Activated CD4-positive, alpha-beta T cell treated with anti-CD3 and anti-CD28 coated beads for 36 hours (primary cell): ENCODE measurements around the gene PCDHGA4. TPM values are rescaled to one million over a fixed set of nuclear protein-coding genes. Genes with fewer than 3 reads are reported as not detected.
A peak's percentile ranks its signal among the peaks of the same experiment; 100 is the strongest.

Experiments
- ATAC-seq: fragments of 200-7000 bp; cut with Tn5 transposase; one replicate; pipeline ENCODE4 v1.10.0; 2021; ENCODE audit warnings: mild to moderate bottlenecking, moderate library complexity
- CTCF ChIA-PET: fragments of 350-600 bp; sonication (Branson Sonifier 250); formaldehyde crosslinking; loops from one replicate; lab custom pipeline; 2021; ENCODE audit warnings: antibody characterized with exemption; lab: Charles Lee
- POLR2A ChIA-PET: fragments of 350-600 bp; sonication (Branson Sonifier 250); formaldehyde crosslinking; loops from one replicate; lab custom pipeline; 2021; ENCODE audit warnings: antibody characterized with exemption, inconsistent platforms; lab: Charles Lee
- DNase-seq: peaks from one replicate; pipeline ENCODE4 v3.0.0-alpha.2; 2020
- H3K27ac Mint-ChIP-seq: one replicate; pipeline ENCODE4 v1.8.0; 2021; ENCODE audit warnings: mixed read lengths
- H3K27me3 Mint-ChIP-seq: one replicate; pipeline ENCODE4 v1.8.0; 2021; ENCODE audit warnings: mixed read lengths
- H3K36me3 Mint-ChIP-seq: one replicate; pipeline ENCODE4 v1.8.0; 2021; ENCODE audit warnings: low read depth, mixed read lengths
- H3K4me1 Mint-ChIP-seq: one replicate; pipeline ENCODE4 v1.8.0; 2021; ENCODE audit warnings: mixed read lengths
- H3K4me3 Mint-ChIP-seq: one replicate; pipeline ENCODE4 v1.8.0; 2021; ENCODE audit warnings: mild to moderate bottlenecking, moderate library complexity, mixed read lengths
- H3K9me3 Mint-ChIP-seq: one replicate; pipeline ENCODE4 v1.8.0; 2021; ENCODE audit warnings: low read depth, mixed read lengths
- intact Hi-C, 2 experiments: fragments of 100-400 bp; cut with DNase I in 1 of 2; cut with micrococcal nuclease in 1 of 2; formaldehyde crosslinking; loops; one replicate each; pipeline versions ENCODE4 v1.14.2 to v1.15.1; 2022 to 2024; cut with DNase I, micrococcal nuclease
- total RNA-seq, 2 experiments: library from RNA; stranded (reverse); gene quantifications; one replicate each; pipeline ENCODE4 v1.2.3, GENCODE V29; 2021

PCDHGA4 gene
- total RNA-seq, 2 experiments from 2014 or later, result 0.11 TPM

DNA sequence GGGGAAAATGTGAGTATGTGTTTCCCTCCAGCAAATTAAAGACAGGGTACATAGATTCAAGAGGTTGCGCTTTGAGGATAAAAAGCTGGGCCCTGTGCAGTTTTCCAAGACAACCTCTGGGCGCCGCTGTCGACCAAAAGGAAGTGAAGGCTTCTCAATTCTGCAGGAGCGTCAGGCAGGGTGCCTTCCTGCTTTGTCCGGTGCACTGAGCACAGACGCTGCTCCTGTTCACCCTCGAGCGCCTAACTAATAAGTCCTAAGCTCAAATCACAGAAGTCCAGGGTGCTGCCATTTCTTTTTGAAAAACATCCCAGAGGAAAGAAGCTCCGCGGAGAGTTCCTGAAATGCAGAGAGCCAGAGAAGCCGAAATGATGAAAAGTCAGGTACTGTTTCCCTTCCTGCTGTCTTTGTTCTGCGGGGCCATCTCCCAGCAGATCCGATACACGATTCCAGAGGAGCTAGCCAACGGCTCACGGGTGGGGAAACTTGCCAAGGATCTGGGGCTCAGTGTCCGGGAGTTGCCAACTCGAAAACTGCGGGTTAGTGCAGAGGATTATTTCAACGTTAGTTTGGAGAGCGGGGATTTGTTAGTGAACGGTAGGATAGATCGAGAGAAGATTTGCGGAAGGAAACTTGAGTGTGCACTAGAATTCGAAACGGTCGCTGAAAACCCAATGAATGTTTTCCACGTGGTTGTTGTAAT, 4.8 kb upstream of the PCDHGA4 start, which contains the start of gene PCDHGB1:
Gene PCDHGB1, plus strand, starts transcription at position 183 of the 703 bp plus-strand sequence. Its CDS starts 162 bp downstream, at position 345.
- H3K4me1 Mint-ChIP-seq, result no peaks in the 10 kb centered on the region
- peaks cover 17% of the 10 kb centered on the region for H3K36me3 Mint-ChIP-seq
- ChIA-PET CTCF (interaction anchor here (0.7 to 1.6 kb wide), 6 partner anchors 12 to 208 kb away, joined by 3 to 6 read pairs (median 4); partner anchors contain the start of genes PCDHGA10, PCDHGA12, PCDHGA2 and PCDHGB3), POLR2A (no interaction called here)
- ATAC-seq (peak; percentile 71), DNase-seq (peak; percentile 68)
- H3K9me3 Mint-ChIP-seq, result peaks cover 20% of the 10 kb centered on the region
- intact Hi-C loops, result loop anchor here (1.0 to 10.0 kb wide), 2 partner anchors 12 to 245 kb away; partner anchors contain the start of gene PCDHB3 (in 1 of the 2)
- peaks cover 63% of the 10 kb centered on the region for H3K27me3 Mint-ChIP-seq
- peak within 1 kb of the TSS; percentile 31 for H3K4me3 Mint-ChIP-seq
- H3K27ac Mint-ChIP-seq, result no peak within 1 kb of the TSS

DNA sequence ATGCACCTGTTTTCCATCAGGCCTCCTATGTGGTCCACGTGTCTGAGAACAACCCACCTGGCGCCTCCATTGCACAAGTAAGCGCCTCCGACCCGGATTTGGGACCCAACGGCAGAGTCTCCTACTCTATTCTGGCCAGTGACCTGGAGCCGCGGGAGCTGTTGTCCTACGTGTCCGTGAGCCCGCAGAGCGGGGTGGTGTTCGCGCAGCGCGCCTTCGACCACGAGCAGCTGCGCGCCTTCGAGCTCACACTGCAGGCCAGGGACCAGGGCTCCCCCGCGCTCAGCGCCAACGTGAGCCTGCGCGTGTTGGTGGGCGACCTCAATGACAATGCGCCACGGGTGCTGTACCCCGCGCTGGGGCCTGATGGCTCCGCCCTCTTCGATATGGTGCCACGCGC, 3.2 kb upstream of the PCDHGA4 start:
- Mint-ChIP-seq H3K4me1 (no peaks in the 10 kb centered on the region), H3K27me3 (peaks cover 65% of the 10 kb centered on the region), H3K27ac (no peak overlapping the region), H3K9me3 (peaks cover 14% of the 10 kb centered on the region), H3K36me3 (peaks cover 8% of the 10 kb centered on the region), H3K4me3 (no peak overlapping the region)
- CTCF ChIA-PET, result interaction anchor here (0.6 kb wide), 1 partner anchor 159 kb away, joined by 3 read pairs; the partner anchor contains the start of gene PCDHB10
- POLR2A ChIA-PET, result no interaction called here
- ATAC-seq, result no peak
- DNase-seq, result no peak
- intact Hi-C loops, result no loop called here

GRCh38 chr5:141355641-141356040, 820 bp downstream of the PCDHGA4 start:
- Mint-ChIP-seq H3K36me3 (peaks cover 12% of the 10 kb centered on the region), H3K4me1 (peaks cover 2% of the 10 kb centered on the region), H3K27me3 (peaks cover 70% of the 10 kb centered on the region), H3K9me3 (peaks cover 17% of the 10 kb centered on the region), H3K27ac (no peak overlapping the region), H3K4me3 (peak overlapping the region; percentile 37)
- no peak for ATAC-seq
- CTCF ChIA-PET, result interaction anchor here (0.8 to 2.0 kb wide), 10 partner anchors 8 to 209 kb away, joined by 3 to 8 read pairs (median 4); partner anchors contain the start of genes PCDHGA12, PCDHGA5 and TAF7
- intact Hi-C loops, result no loop called here
- POLR2A ChIA-PET, result no interaction called here
- no peak for DNase-seq

DNA sequence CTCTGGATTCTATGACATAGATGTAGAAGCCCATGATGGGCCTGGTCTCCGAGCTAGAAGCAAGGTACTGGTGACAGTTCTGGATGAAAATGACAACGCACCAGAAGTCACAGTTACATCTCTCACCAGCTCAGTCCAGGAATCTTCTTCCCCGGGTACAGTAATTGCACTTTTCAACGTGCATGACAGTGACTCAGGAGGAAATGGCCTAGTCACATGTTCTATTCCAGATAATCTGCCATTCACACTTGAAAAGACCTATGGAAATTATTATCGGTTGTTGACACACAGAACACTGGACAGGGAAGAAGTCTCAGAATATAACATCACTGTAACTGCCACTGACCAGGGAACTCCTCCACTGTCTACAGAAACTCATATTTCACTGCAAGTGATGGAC, 1.3 kb downstream of the PCDHGA4 start:
- H3K27me3 Mint-ChIP-seq, result peaks cover 70% of the 10 kb centered on the region
- H3K4me3 Mint-ChIP-seq, result no peak overlapping the region
- no peak overlapping the region for H3K27ac Mint-ChIP-seq
- ChIA-PET POLR2A (no interaction called here), CTCF (interaction anchor here (0.6 to 2.0 kb wide), 9 partner anchors 22 to 208 kb away, joined by 3 to 8 read pairs (median 5); partner anchors contain the start of genes PCDHGA12 and TAF7)
- ATAC-seq (no peak), DNase-seq (no peak)
- peaks cover 19% of the 10 kb centered on the region for H3K9me3 Mint-ChIP-seq
- intact Hi-C loops, result no loop called here
- peaks cover 2% of the 10 kb centered on the region for H3K4me1 Mint-ChIP-seq
- peaks cover 17% of the 10 kb centered on the region for H3K36me3 Mint-ChIP-seq

GRCh38 chr5:141356950-141357349, 2.1 kb downstream of the PCDHGA4 start:
- intact Hi-C loops, result no loop called here
- ChIA-PET CTCF (interaction anchor here (0.6 to 1.5 kb wide), 2 partner anchors 63 to 207 kb away, joined by 3 to 5 read pairs; no protein-coding TSS in a partner anchor), POLR2A (no interaction called here)
- Mint-ChIP-seq H3K27ac (no peak overlapping the region), H3K27me3 (peaks cover 70% of the 10 kb centered on the region), H3K4me1 (peaks cover 2% of the 10 kb centered on the region), H3K9me3 (peaks cover 22% of the 10 kb centered on the region), H3K4me3 (no peak overlapping the region), H3K36me3 (peaks cover 19% of the 10 kb centered on the region)
- ATAC-seq, result no peak
- no peak for DNase-seq

DNA sequence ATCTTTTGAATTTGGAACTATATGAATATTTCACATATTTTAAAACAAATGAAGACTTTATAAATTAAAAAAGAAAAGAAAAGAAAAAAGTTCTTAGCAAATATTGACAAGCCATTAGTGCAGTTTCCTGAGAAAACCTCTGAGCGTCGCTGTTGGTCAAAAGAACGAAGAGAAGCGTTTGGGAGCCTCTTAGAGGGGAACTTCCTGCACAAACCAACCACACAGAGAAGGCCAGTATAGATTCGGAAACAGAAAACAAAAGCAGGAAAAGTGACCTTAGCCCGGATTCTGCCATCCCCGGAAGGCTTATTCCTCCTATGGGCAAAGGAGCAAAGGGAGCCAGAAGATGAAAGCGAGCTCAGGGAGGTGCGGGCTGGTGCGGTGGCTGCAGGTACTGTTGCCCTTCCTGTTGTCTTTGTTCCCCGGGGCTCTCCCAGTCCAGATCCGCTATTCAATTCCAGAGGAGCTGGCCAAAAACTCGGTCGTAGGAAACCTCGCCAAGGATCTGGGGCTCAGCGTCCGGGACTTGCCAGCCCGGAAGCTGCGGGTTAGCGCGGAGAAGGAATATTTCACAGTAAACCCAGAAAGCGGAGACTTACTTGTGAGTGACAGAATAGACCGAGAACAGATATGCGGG, 5.1 kb downstream of the PCDHGA4 start, which contains the start of gene PCDHGB2:
Gene PCDHGB2, plus strand, starts transcription at position 205 of the 637 bp plus-strand sequence. Its CDS starts 142 bp downstream, at position 347.
- DNase-seq, result no peak
- Mint-ChIP-seq H3K4me1 (peaks cover 2% of the 10 kb centered on the region), H3K27ac (no peak within 1 kb of the TSS), H3K36me3 (peaks cover 26% of the 10 kb centered on the region), H3K4me3 (peak within 1 kb of the TSS; percentile 61), H3K27me3 (peaks cover 76% of the 10 kb centered on the region), H3K9me3 (peaks cover 32% of the 10 kb centered on the region)
- peak; percentile 19 for ATAC-seq
- intact Hi-C loops, result loop anchor here (5.0 to 10.0 kb wide), 5 partner anchors 115 to 565 kb away; partner anchors contain the start of genes PCDHA12 (in 1 of the 2), PCDHA2 (in 1 of the 2), PCDHA8 (in 1 of the 2) and PCDHA9 (in 1 of the 2)
- POLR2A ChIA-PET, result no interaction called here
- CTCF ChIA-PET, result interaction anchor here (1.0 to 2.4 kb wide), 5 partner anchors 10 to 204 kb away, joined by 3 to 6 read pairs (median 4); partner anchors contain the start of gene PCDHGA12

GRCh38 chr5:141360685-141361084, 5.9 kb downstream of the PCDHGA4 start:
- Mint-ChIP-seq H3K4me1 (peaks cover 2% of the 10 kb centered on the region), H3K4me3 (no peak overlapping the region), H3K27me3 (peaks cover 80% of the 10 kb centered on the region), H3K9me3 (peaks cover 38% of the 10 kb centered on the region), H3K36me3 (peaks cover 34% of the 10 kb centered on the region), H3K27ac (no peak overlapping the region)
- ATAC-seq (no peak), DNase-seq (no peak)
- POLR2A ChIA-PET, result no interaction called here
- CTCF ChIA-PET, result interaction anchor here (1.1 kb wide), 1 partner anchor 25 kb away, joined by 3 read pairs; no protein-coding TSS in a partner anchor
- intact Hi-C loops, result loop anchor here (5.0 to 10.0 kb wide), 5 partner anchors 116 to 566 kb away; partner anchors contain the start of genes PCDHA12 (in 1 of the 2), PCDHA2 (in 1 of the 2), PCDHA8 (in 1 of the 2) and PCDHA9 (in 1 of the 2)

DNA sequence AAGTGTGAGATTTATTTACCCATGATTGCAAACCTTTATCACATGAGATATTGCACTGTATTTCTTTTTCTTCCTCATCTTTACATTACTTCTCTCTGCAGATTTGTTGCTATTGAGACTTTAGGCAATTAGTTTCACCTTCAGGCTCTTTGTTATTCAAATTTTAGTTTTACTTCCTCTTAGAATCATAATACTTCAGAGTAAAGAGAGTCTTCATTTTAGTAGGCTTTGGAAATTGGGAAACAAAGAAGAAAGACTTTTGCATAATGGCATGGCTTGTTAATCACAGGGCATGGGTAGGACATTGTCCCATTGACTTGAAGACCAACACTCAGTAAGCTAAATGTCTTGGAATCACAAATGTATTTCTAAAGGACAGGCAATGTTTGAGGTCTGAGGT, 7.9 kb downstream of the PCDHGA4 start:
- H3K9me3 Mint-ChIP-seq, result peaks cover 40% of the 10 kb centered on the region

DNA sequence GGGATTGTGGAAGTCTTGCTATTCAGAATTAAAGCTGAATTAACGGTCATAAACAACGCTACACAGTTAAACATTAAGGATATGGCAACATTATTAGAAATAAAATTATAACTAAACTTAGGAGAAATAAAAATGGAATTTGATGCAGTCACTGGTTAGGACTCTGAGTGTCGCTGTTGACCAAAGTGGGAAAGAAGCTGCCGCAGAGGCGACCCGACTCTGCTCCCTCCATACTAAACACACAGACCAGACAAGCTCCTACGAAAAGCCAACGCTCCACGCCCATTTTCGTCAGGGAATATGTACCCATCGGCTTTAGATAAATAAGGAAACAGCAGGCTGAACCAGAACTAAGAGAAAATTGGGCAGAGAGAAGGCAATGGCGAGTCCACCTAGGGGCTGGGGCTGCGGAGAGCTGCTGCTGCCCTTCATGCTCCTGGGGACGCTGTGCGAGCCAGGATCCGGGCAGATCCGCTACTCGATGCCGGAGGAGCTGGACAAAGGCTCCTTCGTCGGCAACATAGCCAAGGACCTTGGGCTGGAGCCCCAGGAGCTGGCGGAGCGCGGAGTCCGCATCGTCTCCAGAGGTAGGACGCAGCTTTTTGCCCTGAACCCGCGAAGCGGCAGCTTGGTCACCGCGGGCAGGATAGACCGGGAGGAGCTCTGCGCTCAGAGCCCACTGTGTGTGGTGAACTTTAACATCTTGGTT, 9.3 kb downstream of the PCDHGA4 start, which contains the start of gene PCDHGA5:
Gene PCDHGA5, plus strand, starts transcription at position 211 of the 709 bp plus-strand sequence. Its CDS starts 169 bp downstream, at position 380.
- intact Hi-C loops, result loop anchor here (5.0 to 10.0 kb wide), 5 partner anchors 119 to 569 kb away; partner anchors contain the start of genes PCDHA12 (in 1 of the 2), PCDHA2 (in 1 of the 2), PCDHA8 (in 1 of the 2) and PCDHA9 (in 1 of the 2)
- DNase-seq, result no peak
- Mint-ChIP-seq H3K27me3 (peaks cover 71% of the 10 kb centered on the region), H3K4me3 (no peak within 1 kb of the TSS), H3K27ac (no peak within 1 kb of the TSS), H3K4me1 (peaks cover 2% of the 10 kb centered on the region), H3K36me3 (peaks cover 38% of the 10 kb centered on the region), H3K9me3 (peaks cover 40% of the 10 kb centered on the region)
- POLR2A ChIA-PET, result no interaction called here
- ATAC-seq, result no peak
- CTCF ChIA-PET, result interaction anchor here (0.6 to 1.7 kb wide), 7 partner anchors 9 to 188 kb away, joined by 3 to 4 read pairs (median 3); partner anchors contain the start of genes PCDHGA2, PCDHGA4 and PCDHGB6

More for the DNA sequence above, 7.9 kb downstream of the PCDHGA4 start:
- Mint-ChIP-seq H3K36me3 (peaks cover 38% of the 10 kb centered on the region), H3K27ac (no peak overlapping the region), H3K4me3 (no peak overlapping the region), H3K4me1 (peaks cover 2% of the 10 kb centered on the region), H3K27me3 (peaks cover 73% of the 10 kb centered on the region)
- ChIA-PET CTCF (interaction anchor here (0.5 to 1.0 kb wide), 3 partner anchors 150 to 1429 kb away, joined by 3 read pairs; no protein-coding TSS in a partner anchor), POLR2A (no interaction called here)
- ATAC-seq (no peak), DNase-seq (no peak)
- intact Hi-C loops, result loop anchor here (1.0 to 10.0 kb wide), 6 partner anchors 12 to 568 kb away; partner anchors contain the start of genes PCDHA12 (in 1 of the 2), PCDHA2 (in 1 of the 2), PCDHA8 (in 1 of the 2) and PCDHA9 (in 1 of the 2)
